LNCaP clone FGC (cell line): ENCODE data around the gene DNM3.

ENCODE experiments used
- DNase-seq: peaks from one replicate; pipeline ENCODE4 v3.0.0-alpha.2; 2011; ENCODE audit warnings: low read depth
- H3K4me3 ChIP-seq: 2 replicates; pipeline ENCODE4 v1.5.1; 2011; ENCODE audit warnings: mild to moderate bottlenecking, low read depth, low read length, control low read depth
- TF ChIP-seq, protein P1 (sequence below): IDR thresholded peaks from 2 replicates; pipeline ENCODE4 v1.5.1; 2012; ENCODE audit warnings: mild to moderate bottlenecking; ENCODE audit not compliant: control insufficient read depth, insufficient read depth; ENCODE audit errors: extremely low read depth

Gene DNM3

GRCh38 chr1:172276120-172276818, 435.0 kb downstream of the DNM3 start:
- TF ChIP-seq, protein P1, sequence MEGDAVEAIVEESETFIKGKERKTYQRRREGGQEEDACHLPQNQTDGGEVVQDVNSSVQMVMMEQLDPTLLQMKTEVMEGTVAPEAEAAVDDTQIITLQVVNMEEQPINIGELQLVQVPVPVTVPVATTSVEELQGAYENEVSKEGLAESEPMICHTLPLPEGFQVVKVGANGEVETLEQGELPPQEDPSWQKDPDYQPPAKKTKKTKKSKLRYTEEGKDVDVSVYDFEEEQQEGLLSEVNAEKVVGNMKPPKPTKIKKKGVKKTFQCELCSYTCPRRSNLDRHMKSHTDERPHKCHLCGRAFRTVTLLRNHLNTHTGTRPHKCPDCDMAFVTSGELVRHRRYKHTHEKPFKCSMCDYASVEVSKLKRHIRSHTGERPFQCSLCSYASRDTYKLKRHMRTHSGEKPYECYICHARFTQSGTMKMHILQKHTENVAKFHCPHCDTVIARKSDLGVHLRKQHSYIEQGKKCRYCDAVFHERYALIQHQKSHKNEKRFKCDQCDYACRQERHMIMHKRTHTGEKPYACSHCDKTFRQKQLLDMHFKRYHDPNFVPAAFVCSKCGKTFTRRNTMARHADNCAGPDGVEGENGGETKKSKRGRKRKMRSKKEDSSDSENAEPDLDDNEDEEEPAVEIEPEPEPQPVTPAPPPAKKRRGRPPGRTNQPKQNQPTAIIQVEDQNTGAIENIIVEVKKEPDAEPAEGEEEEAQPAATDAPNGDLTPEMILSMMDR, result no peak
- H3K4me3 ChIP-seq, result no peak overlapping the region
- DNase-seq, result no peak

DNA sequence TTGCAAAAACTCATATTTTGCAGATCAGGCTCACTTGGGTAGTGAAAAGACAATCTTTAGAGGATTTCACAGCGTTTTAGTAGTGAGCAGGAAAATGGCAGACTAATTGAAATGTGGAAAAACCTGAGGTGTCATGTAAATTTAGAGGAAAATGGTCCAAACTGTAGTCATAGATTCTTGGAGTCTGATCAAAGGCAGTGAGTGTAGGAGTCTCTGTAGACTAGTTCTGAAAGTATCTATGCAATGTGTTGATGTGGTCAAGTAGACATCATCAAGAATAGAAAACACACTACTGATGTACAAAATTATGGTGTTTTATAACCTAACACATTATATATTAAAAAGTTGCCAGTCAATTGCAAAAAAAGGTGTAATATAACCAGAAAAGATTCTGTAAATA, 436.0 kb downstream of the DNM3 start:
- DNase-seq, result no peak
- no peak overlapping the region for H3K4me3 ChIP-seq
- TF ChIP-seq, protein P1, result no peak

GRCh38 chr1:172277989-172278388, 436.7 kb downstream of the DNM3 start:
- H3K4me3 ChIP-seq, result no peak overlapping the region
- TF ChIP-seq, protein P1, result no peak
- DNase-seq, result no peak

- TF ChIP-seq, protein P1, result no peak
- no peak overlapping the region for H3K4me3 ChIP-seq
- DNase-seq, result no peak
Measured at GRCh38 chr1:172278478-172278877, 437.2 kb downstream of the DNM3 start.

- TF ChIP-seq, protein P1, result no peak
- no peak for DNase-seq
- H3K4me3 ChIP-seq, result no peak overlapping the region
Measured at GRCh38 chr1:172279939-172280636, 438.8 kb downstream of the DNM3 start.

DNA sequence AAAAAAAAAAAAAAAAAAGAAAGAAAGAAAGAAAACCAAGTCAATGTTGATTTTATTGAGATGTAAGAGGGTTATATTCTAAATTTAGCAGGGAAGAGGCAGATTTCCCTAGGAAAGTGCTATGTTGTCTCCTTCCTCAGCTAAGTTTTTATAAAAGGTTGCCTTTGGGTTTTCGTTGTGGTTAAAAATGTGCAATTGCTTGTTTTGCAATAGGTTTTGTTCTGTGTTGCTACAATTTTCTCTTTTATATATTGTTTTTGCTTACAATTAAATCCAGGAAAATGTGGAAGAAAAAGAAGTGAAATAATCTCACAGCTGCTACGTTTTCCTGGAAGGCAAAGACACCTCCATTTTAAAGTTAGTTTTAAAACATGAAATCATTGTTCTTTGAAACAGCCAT, 442.5 kb downstream of the DNM3 start:
- no peak overlapping the region for H3K4me3 ChIP-seq
- DNase-seq, result no peak
- TF ChIP-seq, protein P1, result no peak
